SK-N-MC (cell line): ENCODE results near the gene DYDC2.

Source experiments
- EZH2 ChIP-seq: fragments of 200-600 bp; sonication (generic); IDR thresholded peaks from one replicate; pipeline ENCODE4 v1.6.1; 2017; ENCODE audit warnings: antibody characterized with exemption
- POLR2AphosphoS5 ChIP-seq: IDR thresholded peaks from 2 replicates; pipeline ENCODE4 v1.6.1; 2012; ENCODE audit warnings: mild to moderate bottlenecking, low read depth, low read length, borderline replicate concordance

GRCh38 chr10:80379701-80380100 is 23.1 kb downstream of the DYDC2 start:
- no peak for TF ChIP-seq EZH2
- no peak for TF ChIP-seq POLR2AphosphoS5
